H54 (cell line): Measurements from ENCODE around the gene RICTOR.

ENCODE experiments used
- DNase-seq: peaks from one replicate; pipeline ENCODE4 v3.0.0; 2011; ENCODE audit warnings: low spot score, mixed read lengths; ENCODE audit not compliant: insufficient read length
- FAIRE-seq: peaks from 3 replicates; lab custom pipeline; 2011; peaks lifted over from hg19 to GRCh38; lab: Jason Lieb, UNC
- POLR2A ChIP-seq: IDR thresholded peaks from 2 replicates; pipeline ENCODE4 v1.6.1; 2011; ENCODE audit warnings: low read depth, mild to moderate bottlenecking, low read length

Gene RICTOR

DNA sequence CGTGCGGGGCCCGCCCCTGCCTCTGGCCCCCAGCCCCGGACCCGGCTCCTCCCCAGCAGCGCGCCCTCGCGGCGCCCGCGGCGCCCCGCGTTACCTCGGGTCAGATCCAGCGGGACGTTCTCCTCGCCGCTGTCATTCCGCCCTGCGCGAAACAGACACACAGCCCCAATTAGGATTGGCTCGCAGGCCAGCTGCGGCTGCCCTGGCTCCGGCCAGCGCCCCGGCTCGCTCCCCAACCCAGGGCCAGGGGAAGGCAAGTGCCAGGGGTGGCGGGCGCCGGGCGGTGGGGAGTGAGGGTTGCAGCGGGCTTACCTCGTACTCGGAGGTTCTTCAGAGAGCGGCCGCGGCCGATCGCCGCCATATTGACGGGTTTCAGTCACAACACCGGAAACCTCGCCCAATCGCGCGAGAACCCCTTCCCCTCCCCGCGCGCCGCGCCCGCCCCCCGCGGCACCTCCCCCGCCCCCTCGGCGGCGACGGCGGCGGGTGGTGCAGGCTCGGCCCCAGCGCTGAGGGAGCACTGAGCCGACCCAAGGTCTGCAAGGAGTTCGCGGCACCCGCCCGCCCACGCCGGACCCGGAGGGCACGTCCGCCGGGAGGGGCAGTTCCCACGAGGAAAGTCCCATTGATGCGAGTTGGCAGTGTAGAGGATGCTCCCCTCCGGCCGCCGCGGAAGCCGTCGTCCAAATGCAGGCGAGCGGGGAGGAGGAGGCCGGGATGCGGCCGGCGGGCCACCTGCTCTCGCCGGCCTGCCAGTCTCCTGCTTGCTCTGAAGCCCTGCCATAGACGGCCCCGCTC, at the start of gene RICTOR:
Gene RICTOR, minus strand, starts transcription at position 383 of the 798 bp plus-strand sequence. Its CDS starts 22 bp downstream, at position 361.
- FAIRE-seq (peak; percentile 78), DNase-seq (peak; percentile 80)
- TF ChIP-seq POLR2A = peak; percentile 89

DNA sequence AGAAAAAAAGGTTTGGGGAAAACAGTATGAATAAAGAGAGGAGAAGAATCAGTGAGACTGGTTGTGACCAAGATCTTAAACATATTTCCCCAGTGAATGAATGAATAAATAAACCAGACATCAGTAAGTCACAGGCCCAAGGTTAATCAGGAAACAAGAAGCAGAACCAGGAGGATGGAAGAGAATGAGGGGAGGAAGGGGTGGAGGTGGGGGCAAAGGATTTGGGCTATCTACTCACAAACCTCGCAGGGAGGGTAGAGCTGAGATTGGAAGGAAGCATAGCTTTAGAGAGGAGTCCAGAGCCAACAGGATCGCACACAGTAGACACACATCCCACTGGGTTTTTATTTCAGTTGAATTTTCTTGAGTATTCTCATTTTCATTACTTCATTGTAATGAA, 47.7 kb upstream of the RICTOR start:
- DNase-seq (no peak), FAIRE-seq (peak; percentile 45)
- TF ChIP-seq POLR2A = no peak

- no peak for FAIRE-seq
- DNase-seq = no peak
- no peak for TF ChIP-seq POLR2A
Observed at GRCh38 chr5:39121315-39121714, 47.1 kb upstream of the RICTOR start.

DNA sequence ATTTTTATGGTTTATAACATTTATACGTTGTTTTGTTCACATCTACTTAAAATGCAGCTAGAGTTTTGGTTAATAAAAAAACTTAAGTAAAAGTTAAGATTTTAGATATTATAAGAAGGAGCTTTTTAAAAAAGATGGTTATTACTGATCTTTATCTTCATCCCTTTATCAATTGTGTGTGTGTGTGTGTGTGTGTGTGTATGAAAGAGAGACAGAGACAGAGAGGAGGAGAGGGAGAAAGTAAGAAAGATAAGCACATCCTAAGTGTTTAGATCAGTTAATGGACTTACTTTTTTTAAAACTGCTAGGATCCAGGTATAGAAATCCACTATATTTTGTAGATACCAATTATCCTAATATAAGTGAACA, 45.8 kb upstream of the RICTOR start:
- DNase-seq (no peak), FAIRE-seq (no peak)
- no peak for TF ChIP-seq POLR2A

DNA sequence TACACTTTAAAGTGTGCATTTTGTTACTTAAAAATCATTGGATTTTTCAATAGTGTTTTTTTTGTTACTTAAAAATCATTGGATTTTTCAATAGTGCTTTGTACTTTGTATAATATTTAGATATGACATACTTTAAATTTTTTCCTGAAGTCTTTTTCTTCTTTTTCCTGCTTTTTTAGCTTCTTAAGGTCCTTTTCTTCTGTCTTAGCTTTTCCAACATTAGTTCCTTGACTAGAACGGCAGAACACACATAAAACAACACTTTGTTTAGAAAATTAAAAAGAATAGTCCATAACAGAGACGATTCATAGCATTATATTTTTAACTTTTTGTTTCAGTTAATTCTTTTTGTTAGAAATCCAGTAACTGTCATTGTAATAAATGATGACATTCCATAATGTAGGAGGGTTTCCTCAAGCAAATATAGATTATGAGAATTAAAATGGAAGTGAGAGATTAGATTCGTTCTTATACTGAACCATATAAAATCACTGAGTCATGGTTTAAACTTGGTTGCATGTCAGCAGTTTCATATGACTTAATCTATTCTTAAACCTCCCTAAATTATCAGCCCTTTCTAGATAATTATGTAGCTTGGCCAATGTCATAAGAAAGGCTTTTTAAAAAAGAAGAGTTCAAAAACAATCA, 45.3 kb upstream of the RICTOR start:
- no peak for TF ChIP-seq POLR2A
- peak; percentile 45 for FAIRE-seq
- DNase-seq = no peak

GRCh38 chr5:39118638-39119037, 44.4 kb upstream of the RICTOR start:
- FAIRE-seq = peak; percentile 60
- no peak for DNase-seq
- no peak for TF ChIP-seq POLR2A

DNA sequence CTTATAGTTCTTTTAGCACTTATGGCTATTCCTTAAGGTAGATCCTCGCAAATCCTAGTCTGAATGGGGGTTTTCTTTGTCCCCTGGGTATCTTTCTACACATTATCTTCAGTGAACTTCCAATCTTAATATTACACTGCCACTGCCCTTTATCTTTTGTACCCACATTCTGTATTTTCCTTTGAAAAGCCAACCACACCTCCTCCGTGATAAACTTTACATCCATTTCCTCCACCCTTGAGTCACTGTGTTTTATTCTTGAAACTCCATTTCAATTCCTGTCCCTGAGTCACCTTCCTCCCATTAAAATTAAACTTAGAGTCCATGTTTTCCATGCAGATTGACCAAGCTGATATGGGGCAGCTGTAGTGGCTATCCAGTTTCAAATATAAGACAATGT, 43.2 kb upstream of the RICTOR start:
- no peak for DNase-seq
- TF ChIP-seq POLR2A = no peak
- FAIRE-seq = peak; percentile 89

- no peak for TF ChIP-seq POLR2A
- DNase-seq (no peak), FAIRE-seq (peak; percentile 92)
Observed at GRCh38 chr5:39116344-39117170, 42.4 kb upstream of the RICTOR start.

- no peak for TF ChIP-seq POLR2A
- no peak for DNase-seq
- FAIRE-seq = peak; percentile 57
Observed at GRCh38 chr5:39115644-39116343, 41.6 kb upstream of the RICTOR start.

GRCh38 chr5:39114155-39114554, 40.0 kb upstream of the RICTOR start:
- no peak for FAIRE-seq
- DNase-seq = no peak
- TF ChIP-seq POLR2A = no peak

GRCh38 chr5:39113354-39113953, 39.3 kb upstream of the RICTOR start:
- no peak for TF ChIP-seq POLR2A
- peak; percentile 52 for FAIRE-seq
- DNase-seq = no peak

DNA sequence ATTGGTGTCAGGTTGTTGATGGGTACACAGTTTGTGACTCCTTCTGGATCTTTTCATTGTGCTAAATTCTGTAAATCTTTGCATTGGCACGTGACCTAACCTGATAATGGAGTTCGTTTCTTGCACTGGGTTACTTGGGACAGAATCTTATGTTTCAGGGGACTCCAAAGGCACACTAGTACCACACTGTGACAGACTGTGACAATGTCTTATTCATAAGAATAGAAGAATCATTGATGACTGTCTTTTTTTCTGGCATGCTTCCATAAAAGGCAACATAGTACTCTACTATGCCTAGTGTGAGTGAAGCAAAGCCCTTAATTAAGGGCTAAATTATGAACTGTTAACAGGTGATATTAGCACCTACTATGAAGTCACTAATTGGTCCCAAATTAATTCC, 35.4 kb upstream of the RICTOR start:
- FAIRE-seq = peak; percentile 72
- no peak for DNase-seq
- no peak for TF ChIP-seq POLR2A

GRCh38 chr5:39108987-39109386, 34.8 kb upstream of the RICTOR start:
- no peak for DNase-seq
- TF ChIP-seq POLR2A = no peak
- FAIRE-seq = no peak

- DNase-seq (no peak), FAIRE-seq (no peak)
- no peak for TF ChIP-seq POLR2A
Observed at GRCh38 chr5:39107350-39107749, 33.2 kb upstream of the RICTOR start.
